ENCODE results near the gene CBFA2T2. TPM values are rescaled to one million over a fixed set of nuclear protein-coding genes. Genes with fewer than 3 reads are reported as not detected.
"Not testable (repeated sequence)": the region's sequence is repeated elsewhere in the genome, so short reads cannot be mapped to it uniquely, and the experiment has no call there.

The CBFA2T2 gene
- total RNA-seq, 1 donor from 2014 or later: 58.1 TPM

GRCh38 chr20:33559212-33559611 lies 69.3 kb downstream of the CBFA2T2 start:
- H3K27ac Mint-ChIP-seq: peak overlapping the region; percentile 84
- peaks cover 9% of the 10 kb centered on the region for H3K4me1 Mint-ChIP-seq (ENCODE audit: low read depth)
- H3K9me3 Mint-ChIP-seq (ENCODE audit: low read depth): no peaks in the 10 kb centered on the region
- TF ChIP-seq CTCF (IDR thresholded peaks at IDR 0.05; ENCODE audit: unreplicated experiment): no peak
- DNase-seq (ENCODE audit: low spot score, unreplicated experiment): no peak
- H3K27me3 Mint-ChIP-seq: no peaks in the 10 kb centered on the region
- no peak overlapping the region for H3K4me3 Mint-ChIP-seq (ENCODE audit: low read depth)
- peaks cover 13% of the 10 kb centered on the region for H3K36me3 Mint-ChIP-seq (ENCODE audit: insufficient read depth)

GRCh38 chr20:33560026-33560425 lies 70.1 kb downstream of the CBFA2T2 start:
- H3K4me3 Mint-ChIP-seq (ENCODE audit: low read depth): no peak overlapping the region
- no peak overlapping the region for H3K27ac Mint-ChIP-seq
- peaks cover 13% of the 10 kb centered on the region for H3K36me3 Mint-ChIP-seq (ENCODE audit: insufficient read depth)
- TF ChIP-seq CTCF (IDR thresholded peaks at IDR 0.05; ENCODE audit: unreplicated experiment): no peak
- no peaks in the 10 kb centered on the region for H3K9me3 Mint-ChIP-seq (ENCODE audit: low read depth)
- no peaks in the 10 kb centered on the region for H3K27me3 Mint-ChIP-seq
- no peak for DNase-seq (ENCODE audit: low spot score, unreplicated experiment)
- H3K4me1 Mint-ChIP-seq (ENCODE audit: low read depth): peaks cover 9% of the 10 kb centered on the region

GRCh38 chr20:33561053-33561452 lies 71.2 kb downstream of the CBFA2T2 start:
- H3K4me3 Mint-ChIP-seq (ENCODE audit: low read depth); DNase-seq (ENCODE audit: low spot score, unreplicated experiment); H3K4me1 Mint-ChIP-seq (ENCODE audit: low read depth); H3K27me3 Mint-ChIP-seq; H3K9me3 Mint-ChIP-seq (ENCODE audit: low read depth); H3K27ac Mint-ChIP-seq: not testable (repeated sequence)
- H3K36me3 Mint-ChIP-seq (ENCODE audit: insufficient read depth): peaks cover 13% of the 10 kb centered on the region

GRCh38 chr20:33561692-33562601 lies 72.1 kb downstream of the CBFA2T2 start:
- peaks cover 13% of the 10 kb centered on the region for H3K36me3 Mint-ChIP-seq (ENCODE audit: insufficient read depth)
- no peak for TF ChIP-seq CTCF (IDR thresholded peaks at IDR 0.05; ENCODE audit: unreplicated experiment)
- no peak for DNase-seq (ENCODE audit: low spot score, unreplicated experiment)
- no peaks in the 10 kb centered on the region for H3K27me3 Mint-ChIP-seq
- H3K4me3 Mint-ChIP-seq (ENCODE audit: low read depth): peak overlapping the region; percentile 74
- H3K27ac Mint-ChIP-seq: peak overlapping the region; percentile 90
- peaks cover 8% of the 10 kb centered on the region for H3K4me1 Mint-ChIP-seq (ENCODE audit: low read depth)
- H3K9me3 Mint-ChIP-seq (ENCODE audit: low read depth): no peaks in the 10 kb centered on the region

GRCh38 chr20:33563788-33564187 lies 73.9 kb downstream of the CBFA2T2 start:
- DNase-seq (ENCODE audit: low spot score, unreplicated experiment): no peak
- peak overlapping the region; percentile 21 for H3K27ac Mint-ChIP-seq
- TF ChIP-seq CTCF (IDR thresholded peaks at IDR 0.05; ENCODE audit: unreplicated experiment): no peak
- H3K4me1 Mint-ChIP-seq (ENCODE audit: low read depth): peaks cover 16% of the 10 kb centered on the region
- peak overlapping the region; percentile 74 for H3K4me3 Mint-ChIP-seq (ENCODE audit: low read depth)
- peaks cover 2% of the 10 kb centered on the region for H3K36me3 Mint-ChIP-seq (ENCODE audit: insufficient read depth)
- no peaks in the 10 kb centered on the region for H3K27me3 Mint-ChIP-seq
- no peaks in the 10 kb centered on the region for H3K9me3 Mint-ChIP-seq (ENCODE audit: low read depth)
